HCT116 (cell line): ENCODE data around the gene C14orf180.

Experiments used
- EZH2 ChIP-seq: fragments of 200-600 bp; sonication (generic); IDR thresholded peaks from 2 replicates; pipeline ENCODE4 v1.6.1; 2017; ENCODE audit warnings: antibody characterized with exemption, mixed run types
- EZH2phosphoT487 ChIP-seq: fragments of 200-600 bp; IDR thresholded peaks from 2 replicates; pipeline ENCODE4 v1.6.1; 2018; ENCODE audit warnings: antibody characterized with exemption, borderline replicate concordance
- JUND ChIP-seq: IDR thresholded peaks from 2 replicates; pipeline ENCODE4 v1.6.1; 2012
- POLR2A ChIP-seq: IDR thresholded peaks from 2 replicates; pipeline ENCODE4 v1.7.0; 2011; ENCODE audit warnings: borderline replicate concordance; ENCODE audit not compliant: insufficient read depth, insufficient read length; ENCODE audit errors: extremely low read depth
- POLR2AphosphoS5 ChIP-seq: IDR thresholded peaks from 2 replicates; pipeline ENCODE4 v1.6.1; 2011; ENCODE audit warnings: mild to moderate bottlenecking, low read depth, low read length, moderate library complexity
- RAD21 ChIP-seq: IDR thresholded peaks from 2 replicates; pipeline ENCODE4 v1.6.1; 2012; ENCODE audit warnings: low read depth, mild to moderate bottlenecking
- TCF7L2 ChIP-seq: IDR thresholded peaks from 2 replicates; pipeline ENCODE4 v1.7.0; 2011; ENCODE audit warnings: borderline replicate concordance, inconsistent platforms; ENCODE audit not compliant: insufficient read depth, insufficient read length; ENCODE audit errors: extremely low read depth
- ZFX ChIP-seq: fragments of 450-650 bp; IDR thresholded peaks from 2 replicates; pipeline ENCODE4 v1.6.1; 2017
- TF ChIP-seq, protein P1 (sequence below), 3 experiments: fragments of 200-600 bp in 1 of 3; sonication (generic) in 1 of 3; IDR thresholded peaks in 2 of 3; conservative IDR thresholded peaks in 1 of 3; 2 replicates each; pipeline ENCODE4 v1.5.1; 2012 to 2017; ENCODE audit warnings: low read depth in 2 of 3, low read length in 2 of 3, antibody characterized with exemption in 1 of 3, borderline replicate concordance in 1 of 3, control low read depth in 1 of 3, mild to moderate bottlenecking in 1 of 3, mixed read lengths in 1 of 3, mixed run types in 1 of 3, moderate library complexity in 1 of 3; ENCODE audit not compliant: insufficient read depth in 1 of 3
- TF ChIP-seq, protein P2 (sequence below): IDR thresholded peaks from 2 replicates; pipeline ENCODE4 v1.6.1; 2012
- TF ChIP-seq, protein P3 (sequence below): IDR thresholded peaks from 2 replicates; pipeline ENCODE4 v1.6.1; 2012; ENCODE audit warnings: low read depth

DNA sequence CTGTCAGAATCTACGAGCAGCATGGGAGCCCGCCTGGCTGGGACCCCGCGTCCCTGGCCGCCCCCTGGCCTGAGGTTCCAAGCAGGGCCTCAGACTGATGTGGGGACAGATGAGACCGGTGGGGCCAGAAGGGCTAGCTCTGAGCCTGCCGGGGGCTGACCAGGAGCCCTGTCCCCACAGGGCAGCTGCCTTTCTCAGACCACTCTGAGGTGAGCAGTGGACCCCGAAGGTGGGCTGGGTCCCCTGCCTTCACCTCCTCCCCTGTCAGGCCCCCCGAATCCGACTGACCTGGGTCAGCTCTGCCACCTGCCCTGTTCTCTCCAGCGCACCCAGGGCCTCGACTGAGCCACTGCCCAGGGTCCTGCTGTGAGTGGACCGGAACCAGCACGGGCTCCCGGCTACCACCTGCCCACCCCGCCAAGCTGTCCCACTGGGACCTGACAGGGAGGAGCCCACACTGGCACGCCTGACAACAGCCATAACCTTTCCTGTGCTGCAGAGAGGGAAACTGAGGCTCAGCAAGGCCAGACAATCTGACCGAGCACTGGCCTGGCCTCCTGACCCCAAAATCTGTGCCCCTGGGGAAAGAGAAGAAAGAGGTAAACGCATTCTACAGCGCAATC lies 54.7 kb downstream of the C14orf180 start:
- TF ChIP-seq, protein P1, sequence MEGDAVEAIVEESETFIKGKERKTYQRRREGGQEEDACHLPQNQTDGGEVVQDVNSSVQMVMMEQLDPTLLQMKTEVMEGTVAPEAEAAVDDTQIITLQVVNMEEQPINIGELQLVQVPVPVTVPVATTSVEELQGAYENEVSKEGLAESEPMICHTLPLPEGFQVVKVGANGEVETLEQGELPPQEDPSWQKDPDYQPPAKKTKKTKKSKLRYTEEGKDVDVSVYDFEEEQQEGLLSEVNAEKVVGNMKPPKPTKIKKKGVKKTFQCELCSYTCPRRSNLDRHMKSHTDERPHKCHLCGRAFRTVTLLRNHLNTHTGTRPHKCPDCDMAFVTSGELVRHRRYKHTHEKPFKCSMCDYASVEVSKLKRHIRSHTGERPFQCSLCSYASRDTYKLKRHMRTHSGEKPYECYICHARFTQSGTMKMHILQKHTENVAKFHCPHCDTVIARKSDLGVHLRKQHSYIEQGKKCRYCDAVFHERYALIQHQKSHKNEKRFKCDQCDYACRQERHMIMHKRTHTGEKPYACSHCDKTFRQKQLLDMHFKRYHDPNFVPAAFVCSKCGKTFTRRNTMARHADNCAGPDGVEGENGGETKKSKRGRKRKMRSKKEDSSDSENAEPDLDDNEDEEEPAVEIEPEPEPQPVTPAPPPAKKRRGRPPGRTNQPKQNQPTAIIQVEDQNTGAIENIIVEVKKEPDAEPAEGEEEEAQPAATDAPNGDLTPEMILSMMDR (IDR thresholded peaks at IDR 0.05 in 2 of 3, conservative IDR thresholded peaks at IDR 0.05 in 1 of 3; ENCODE audit: borderline replicate concordance in 1 of 3, insufficient read depth in 1 of 3, low read depth in 2 of 3, low read length in 2 of 3), result no peak
- TF ChIP-seq, protein P2, sequence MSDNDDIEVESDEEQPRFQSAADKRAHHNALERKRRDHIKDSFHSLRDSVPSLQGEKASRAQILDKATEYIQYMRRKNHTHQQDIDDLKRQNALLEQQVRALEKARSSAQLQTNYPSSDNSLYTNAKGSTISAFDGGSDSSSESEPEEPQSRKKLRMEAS, result no peak
- TF ChIP-seq TCF7L2, result no peak
- TF ChIP-seq EZH2, result no peak
- no peak for TF ChIP-seq EZH2phosphoT487
- no peak for TF ChIP-seq POLR2AphosphoS5
- TF ChIP-seq ZFX, result no peak
- no peak for TF ChIP-seq POLR2A
- no peak for TF ChIP-seq JUND
- TF ChIP-seq, protein P3, sequence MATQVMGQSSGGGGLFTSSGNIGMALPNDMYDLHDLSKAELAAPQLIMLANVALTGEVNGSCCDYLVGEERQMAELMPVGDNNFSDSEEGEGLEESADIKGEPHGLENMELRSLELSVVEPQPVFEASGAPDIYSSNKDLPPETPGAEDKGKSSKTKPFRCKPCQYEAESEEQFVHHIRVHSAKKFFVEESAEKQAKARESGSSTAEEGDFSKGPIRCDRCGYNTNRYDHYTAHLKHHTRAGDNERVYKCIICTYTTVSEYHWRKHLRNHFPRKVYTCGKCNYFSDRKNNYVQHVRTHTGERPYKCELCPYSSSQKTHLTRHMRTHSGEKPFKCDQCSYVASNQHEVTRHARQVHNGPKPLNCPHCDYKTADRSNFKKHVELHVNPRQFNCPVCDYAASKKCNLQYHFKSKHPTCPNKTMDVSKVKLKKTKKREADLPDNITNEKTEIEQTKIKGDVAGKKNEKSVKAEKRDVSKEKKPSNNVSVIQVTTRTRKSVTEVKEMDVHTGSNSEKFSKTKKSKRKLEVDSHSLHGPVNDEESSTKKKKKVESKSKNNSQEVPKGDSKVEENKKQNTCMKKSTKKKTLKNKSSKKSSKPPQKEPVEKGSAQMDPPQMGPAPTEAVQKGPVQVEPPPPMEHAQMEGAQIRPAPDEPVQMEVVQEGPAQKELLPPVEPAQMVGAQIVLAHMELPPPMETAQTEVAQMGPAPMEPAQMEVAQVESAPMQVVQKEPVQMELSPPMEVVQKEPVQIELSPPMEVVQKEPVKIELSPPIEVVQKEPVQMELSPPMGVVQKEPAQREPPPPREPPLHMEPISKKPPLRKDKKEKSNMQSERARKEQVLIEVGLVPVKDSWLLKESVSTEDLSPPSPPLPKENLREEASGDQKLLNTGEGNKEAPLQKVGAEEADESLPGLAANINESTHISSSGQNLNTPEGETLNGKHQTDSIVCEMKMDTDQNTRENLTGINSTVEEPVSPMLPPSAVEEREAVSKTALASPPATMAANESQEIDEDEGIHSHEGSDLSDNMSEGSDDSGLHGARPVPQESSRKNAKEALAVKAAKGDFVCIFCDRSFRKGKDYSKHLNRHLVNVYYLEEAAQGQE, result no peak
- no peak for TF ChIP-seq RAD21
